Panc1 (cell line): Measurements from ENCODE around the gene EPHB1.

Experiments
- POLR2AphosphoS5 ChIP-seq: IDR thresholded peaks from 2 replicates; pipeline ENCODE4 v1.6.1; 2012; ENCODE audit warnings: mild to moderate bottlenecking, low read depth, low read length, moderate library complexity
- SIN3A ChIP-seq: IDR thresholded peaks from 2 replicates; pipeline ENCODE4 v1.6.1; 2012; ENCODE audit warnings: low read depth, mild to moderate bottlenecking, low read length, moderate library complexity, borderline replicate concordance; ENCODE audit not compliant: insufficient read depth
- TCF7L2 ChIP-seq: IDR thresholded peaks from 2 replicates; pipeline ENCODE4 v1.6.1; 2011; ENCODE audit warnings: mild to moderate bottlenecking, low read depth, low read length, inconsistent platforms
- TF ChIP-seq, protein P1 (sequence below): fragments of 450-650 bp; IDR thresholded peaks from 2 replicates; pipeline ENCODE4 v1.5.1; 2017; ENCODE audit warnings: mild to moderate bottlenecking
- TF ChIP-seq, protein P2 (sequence below), 2 experiments: IDR thresholded peaks; 2 replicates each; pipeline ENCODE4 v1.6.1; 2011 to 2012; ENCODE audit warnings: low read depth in 2 of 2, control low read depth in 1 of 2, low read length in 1 of 2, mild to moderate bottlenecking in 1 of 2, moderate library complexity in 1 of 2; ENCODE audit not compliant: insufficient read depth in 1 of 2

DNA sequence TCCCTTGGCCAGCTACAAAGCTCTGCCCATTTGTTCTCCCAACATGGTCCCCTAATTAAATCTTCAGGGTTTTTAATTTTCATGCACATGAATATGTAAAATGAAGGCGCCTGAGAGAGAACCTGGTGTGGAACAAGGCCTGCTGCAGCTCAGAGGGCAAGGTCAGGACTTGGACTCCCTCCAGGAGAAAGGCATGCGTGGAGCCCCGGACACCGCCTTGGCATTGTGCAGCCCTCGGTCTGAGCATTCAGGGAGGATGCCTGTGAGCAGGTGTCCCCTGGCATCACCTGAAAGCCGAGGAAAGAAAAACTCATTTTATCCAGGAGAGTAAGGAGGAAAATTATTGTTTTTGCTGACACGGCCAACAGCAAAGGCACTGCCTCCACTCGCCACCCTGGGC is 33.8 kb upstream of the EPHB1 start:
- TF ChIP-seq, protein P1, sequence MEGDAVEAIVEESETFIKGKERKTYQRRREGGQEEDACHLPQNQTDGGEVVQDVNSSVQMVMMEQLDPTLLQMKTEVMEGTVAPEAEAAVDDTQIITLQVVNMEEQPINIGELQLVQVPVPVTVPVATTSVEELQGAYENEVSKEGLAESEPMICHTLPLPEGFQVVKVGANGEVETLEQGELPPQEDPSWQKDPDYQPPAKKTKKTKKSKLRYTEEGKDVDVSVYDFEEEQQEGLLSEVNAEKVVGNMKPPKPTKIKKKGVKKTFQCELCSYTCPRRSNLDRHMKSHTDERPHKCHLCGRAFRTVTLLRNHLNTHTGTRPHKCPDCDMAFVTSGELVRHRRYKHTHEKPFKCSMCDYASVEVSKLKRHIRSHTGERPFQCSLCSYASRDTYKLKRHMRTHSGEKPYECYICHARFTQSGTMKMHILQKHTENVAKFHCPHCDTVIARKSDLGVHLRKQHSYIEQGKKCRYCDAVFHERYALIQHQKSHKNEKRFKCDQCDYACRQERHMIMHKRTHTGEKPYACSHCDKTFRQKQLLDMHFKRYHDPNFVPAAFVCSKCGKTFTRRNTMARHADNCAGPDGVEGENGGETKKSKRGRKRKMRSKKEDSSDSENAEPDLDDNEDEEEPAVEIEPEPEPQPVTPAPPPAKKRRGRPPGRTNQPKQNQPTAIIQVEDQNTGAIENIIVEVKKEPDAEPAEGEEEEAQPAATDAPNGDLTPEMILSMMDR = no peak
- TF ChIP-seq POLR2AphosphoS5 (no peak), TCF7L2 (no peak), SIN3A (no peak)
- TF ChIP-seq, protein P2, sequence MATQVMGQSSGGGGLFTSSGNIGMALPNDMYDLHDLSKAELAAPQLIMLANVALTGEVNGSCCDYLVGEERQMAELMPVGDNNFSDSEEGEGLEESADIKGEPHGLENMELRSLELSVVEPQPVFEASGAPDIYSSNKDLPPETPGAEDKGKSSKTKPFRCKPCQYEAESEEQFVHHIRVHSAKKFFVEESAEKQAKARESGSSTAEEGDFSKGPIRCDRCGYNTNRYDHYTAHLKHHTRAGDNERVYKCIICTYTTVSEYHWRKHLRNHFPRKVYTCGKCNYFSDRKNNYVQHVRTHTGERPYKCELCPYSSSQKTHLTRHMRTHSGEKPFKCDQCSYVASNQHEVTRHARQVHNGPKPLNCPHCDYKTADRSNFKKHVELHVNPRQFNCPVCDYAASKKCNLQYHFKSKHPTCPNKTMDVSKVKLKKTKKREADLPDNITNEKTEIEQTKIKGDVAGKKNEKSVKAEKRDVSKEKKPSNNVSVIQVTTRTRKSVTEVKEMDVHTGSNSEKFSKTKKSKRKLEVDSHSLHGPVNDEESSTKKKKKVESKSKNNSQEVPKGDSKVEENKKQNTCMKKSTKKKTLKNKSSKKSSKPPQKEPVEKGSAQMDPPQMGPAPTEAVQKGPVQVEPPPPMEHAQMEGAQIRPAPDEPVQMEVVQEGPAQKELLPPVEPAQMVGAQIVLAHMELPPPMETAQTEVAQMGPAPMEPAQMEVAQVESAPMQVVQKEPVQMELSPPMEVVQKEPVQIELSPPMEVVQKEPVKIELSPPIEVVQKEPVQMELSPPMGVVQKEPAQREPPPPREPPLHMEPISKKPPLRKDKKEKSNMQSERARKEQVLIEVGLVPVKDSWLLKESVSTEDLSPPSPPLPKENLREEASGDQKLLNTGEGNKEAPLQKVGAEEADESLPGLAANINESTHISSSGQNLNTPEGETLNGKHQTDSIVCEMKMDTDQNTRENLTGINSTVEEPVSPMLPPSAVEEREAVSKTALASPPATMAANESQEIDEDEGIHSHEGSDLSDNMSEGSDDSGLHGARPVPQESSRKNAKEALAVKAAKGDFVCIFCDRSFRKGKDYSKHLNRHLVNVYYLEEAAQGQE (IDR thresholded peaks at IDR 0.05; ENCODE audit: insufficient read depth in 1 of 2, low read depth in 2 of 2, low read length in 1 of 2) = no peak
